ENCODE measurements around the gene TET1. TPM values are rescaled to one million over a fixed set of nuclear protein-coding genes. Genes with fewer than 3 reads are reported as not detected.
A peak's percentile ranks its signal among the peaks of the same experiment; 100 is the strongest.
"Not testable (repeated sequence)": the region's sequence is repeated elsewhere in the genome, so short reads cannot be mapped to it uniquely, and the experiment has no call there.

The TET1 gene
- total RNA-seq, 1 experiment from 2014 or later = 3.0 TPM

GRCh38 chr10:68517188-68517587 is 42.9 kb upstream of the TET1 start:
- H3K79me2 ChIP-seq (ENCODE audit: low read length) = peaks cover 17% of the 10 kb centered on the region
- peak overlapping the region; percentile 57 for H2AFZ ChIP-seq (ENCODE audit: low read length)
- H3F3A ChIP-seq (ENCODE audit: low read length, unreplicated experiment) = peaks cover 14% of the 10 kb centered on the region
- no peaks in the 10 kb centered on the region for H3K9me2 ChIP-seq (replicated peaks; ENCODE audit: low read length)
- ATAC-seq = peak; percentile 95
- H4K20me1 ChIP-seq (ENCODE audit: low read length) = no peaks in the 10 kb centered on the region
- ChIA-PET CTCF (interaction anchor here (0.7 kb wide), 1 partner anchor 83 kb away, joined by 3 read pairs; no protein-coding TSS in a partner anchor), POLR2A (ENCODE audit: unreplicated experiment) (no interaction called here)
- intact Hi-C loops (cut with micrococcal nuclease) = no loop called here
- peaks cover 26% of the 10 kb centered on the region for H3K4me1 ChIP-seq (ENCODE audit: insufficient read depth, low read length)
- BruUV-seq (replicated peaks) = no TSS peak
- H3K9ac ChIP-seq (ENCODE audit: low read length) = peak overlapping the region; percentile 28
- peak overlapping the region; percentile 55 for H3K4me3 ChIP-seq (ENCODE audit: low read length)
- TF ChIP-seq CTCF (conservative IDR thresholded peaks at IDR 0.05; ENCODE audit: low read depth, low read length) (no peak), EZH2 (IDR thresholded peaks at IDR 0.05; ENCODE audit: low read length, unreplicated experiment) (no peak), EZH2phosphoT487 (IDR thresholded peaks at IDR 0.05; ENCODE audit: borderline replicate concordance, low read length) (no peak)
- no peaks in the 10 kb centered on the region for H3K27me3 ChIP-seq (ENCODE audit: low read length)
- peaks cover 13% of the 10 kb centered on the region for H3K36me3 ChIP-seq (ENCODE audit: low read depth, low read length)
- peak overlapping the region; percentile 82 for H3K27ac ChIP-seq (ENCODE audit: low read length)
- peak overlapping the region; percentile 80 for H3K4me2 ChIP-seq (ENCODE audit: low read length)
- no peaks in the 10 kb centered on the region for H3K9me3 ChIP-seq (ENCODE audit: low read length)
- DNase-seq = peak; percentile 90

DNA sequence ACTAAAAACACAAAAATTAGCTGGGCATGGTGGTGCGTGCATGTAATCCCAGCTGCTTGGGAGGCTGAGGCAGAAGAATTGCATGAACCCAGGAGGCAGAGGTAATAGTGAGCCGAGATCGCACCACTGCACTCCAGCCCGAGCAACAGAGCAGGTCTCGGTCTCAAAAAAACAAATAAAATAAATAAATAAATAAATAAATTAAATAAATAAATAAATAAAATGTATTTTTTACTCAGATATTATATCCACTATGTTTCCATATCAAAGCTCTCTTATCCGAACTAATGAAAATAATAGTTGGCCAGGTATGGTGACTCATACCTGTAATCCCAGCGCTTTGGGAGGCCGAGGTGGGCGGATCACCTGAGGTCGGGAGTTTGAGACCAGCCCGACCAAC is 41.5 kb upstream of the TET1 start:
- POLR2A ChIA-PET (ENCODE audit: unreplicated experiment); H3K9ac ChIP-seq (ENCODE audit: low read length); H2AFZ ChIP-seq (ENCODE audit: low read length); H3K36me3 ChIP-seq (ENCODE audit: low read depth, low read length); H3K27me3 ChIP-seq (ENCODE audit: low read length); DNase-seq; ATAC-seq; H4K20me1 ChIP-seq (ENCODE audit: low read length); H3K9me2 ChIP-seq (replicated peaks; ENCODE audit: low read length); H3K4me2 ChIP-seq (ENCODE audit: low read length); intact Hi-C loops (cut with micrococcal nuclease); H3K9me3 ChIP-seq (ENCODE audit: low read length); H3K27ac ChIP-seq (ENCODE audit: low read length); BruUV-seq (replicated peaks); CTCF ChIA-PET; H3K4me3 ChIP-seq (ENCODE audit: low read length): not testable (repeated sequence)
- Histone ChIP-seq H3F3A (ENCODE audit: low read length, unreplicated experiment) (peaks cover 14% of the 10 kb centered on the region), H3K79me2 (ENCODE audit: low read length) (peaks cover 29% of the 10 kb centered on the region), H3K4me1 (ENCODE audit: insufficient read depth, low read length) (peaks cover 26% of the 10 kb centered on the region)

DNA sequence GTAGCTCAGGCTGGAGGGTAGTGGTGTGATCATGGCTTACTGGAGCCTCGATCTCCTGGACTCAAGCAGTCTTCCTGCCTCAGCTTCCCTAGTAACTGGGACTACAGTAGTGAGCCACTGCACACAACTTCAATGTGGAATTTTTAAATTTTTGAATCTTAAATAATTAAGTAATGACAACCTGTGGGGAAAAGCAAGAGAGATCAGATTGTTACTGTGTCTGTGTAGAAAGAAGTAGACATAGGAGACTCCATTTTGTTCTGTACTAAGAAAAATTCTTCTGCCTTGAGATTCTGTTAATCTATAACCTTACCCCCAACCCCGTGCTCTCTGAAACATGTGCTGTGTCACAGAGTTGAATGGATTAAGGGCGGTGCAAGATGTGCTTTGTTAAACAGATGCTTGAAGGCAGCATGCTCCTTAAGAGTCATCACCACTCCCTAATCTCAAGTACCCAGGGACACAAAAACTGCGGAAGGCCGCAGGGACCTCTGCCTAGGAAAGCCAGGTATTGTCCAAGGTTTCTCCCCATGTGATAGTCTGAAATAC is 34.6 kb upstream of the TET1 start:
- BruUV-seq (replicated peaks); DNase-seq; H3F3A ChIP-seq (ENCODE audit: low read length, unreplicated experiment); POLR2A ChIA-PET (ENCODE audit: unreplicated experiment); H3K4me1 ChIP-seq (ENCODE audit: insufficient read depth, low read length); H3K27me3 ChIP-seq (ENCODE audit: low read length); ATAC-seq; H3K9me3 ChIP-seq (ENCODE audit: low read length); H3K36me3 ChIP-seq (ENCODE audit: low read depth, low read length); H3K9ac ChIP-seq (ENCODE audit: low read length); CTCF ChIA-PET; H3K4me3 ChIP-seq (ENCODE audit: low read length); H2AFZ ChIP-seq (ENCODE audit: low read length); H4K20me1 ChIP-seq (ENCODE audit: low read length); intact Hi-C loops (cut with micrococcal nuclease); H3K27ac ChIP-seq (ENCODE audit: low read length); H3K9me2 ChIP-seq (replicated peaks; ENCODE audit: low read length): not testable (repeated sequence)
- H3K79me2 ChIP-seq (ENCODE audit: low read length) = peaks cover 42% of the 10 kb centered on the region
- H3K4me2 ChIP-seq (ENCODE audit: low read length) = peak overlapping the region; percentile 91; the same call in 1 of the 2 replicates
